ENCODE data around the gene ITIH1. TPM values are rescaled to one million over a fixed set of nuclear protein-coding genes. Genes with fewer than 3 reads are reported as not detected.
A peak's percentile ranks its signal among the peaks of the same experiment; 100 is the strongest.

Gene ITIH1
- total and polyA plus RNA-seq, 4 donors: 0.11 to 0.50 (median 0.35) TPM

DNA sequence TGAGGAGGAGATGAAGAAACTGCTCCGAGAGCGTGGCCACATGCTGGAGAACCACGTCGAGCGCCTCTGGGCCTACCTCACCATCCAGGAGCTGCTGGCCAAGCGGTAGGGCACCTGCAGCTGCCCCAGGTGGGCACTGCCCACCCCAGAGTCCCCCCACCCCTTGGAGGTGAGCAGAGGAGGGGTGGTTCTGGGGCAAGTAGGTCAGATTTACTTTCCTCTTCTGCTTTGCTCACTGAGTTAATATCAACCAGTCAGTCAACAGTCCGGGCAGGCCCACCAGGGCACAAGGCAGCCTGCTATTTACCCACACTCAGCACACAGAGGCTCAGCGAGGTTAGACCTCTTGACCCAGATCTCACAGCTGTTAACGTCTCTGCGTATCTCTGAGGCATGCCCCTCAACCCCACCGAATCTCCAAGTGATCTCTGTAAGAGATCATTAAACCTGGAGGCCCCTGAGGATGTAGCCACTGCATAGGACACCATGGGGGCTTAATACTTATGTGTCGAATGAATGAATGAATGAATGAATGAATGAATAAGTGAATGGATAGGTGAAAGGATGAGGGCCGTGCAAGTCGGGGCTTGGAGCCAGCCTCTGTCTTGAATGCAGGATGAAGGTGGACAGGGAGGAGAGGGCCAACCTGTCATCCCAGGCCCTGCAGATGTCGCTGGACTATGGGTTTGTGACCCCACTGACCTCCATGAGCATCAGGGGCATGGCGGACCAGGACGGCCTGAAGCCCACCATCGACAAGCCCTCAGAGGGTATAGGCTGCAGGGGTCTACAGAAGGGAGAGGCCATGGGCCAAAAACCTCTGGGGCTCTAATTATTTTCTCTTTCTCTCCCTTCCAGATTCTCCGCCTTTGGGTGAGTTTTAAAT, 9.2 kb downstream of the ITIH1 start:
- no peak for ATAC-seq (ENCODE audit: insufficient read depth, low FRiP score)
- Histone ChIP-seq H3K4me3 (no peak overlapping the region), H3K4me1 (ENCODE audit: control insufficient read depth in 5 of 5, insufficient read depth in 5 of 5, low read length in 5 of 5) (no peaks in the 10 kb centered on the region), H3K9ac (ENCODE audit: insufficient read depth in 1 of 2, low read length in 2 of 2) (no peak overlapping the region), H3K27ac (ENCODE audit: low read depth in 1 of 2, low read length in 1 of 2) (no peak overlapping the region), H3K27me3 (ENCODE audit: control insufficient read depth in 3 of 3, insufficient read depth in 3 of 3, low read length in 2 of 3) (peaks cover 0 to 2% (median 0%) of the 10 kb centered on the region in 3 donors), H3K9me3 (ENCODE audit: control insufficient read depth in 4 of 4, insufficient read depth in 3 of 4, low read length in 3 of 4) (no peaks in the 10 kb centered on the region), H3K36me3 (ENCODE audit: control insufficient read depth in 4 of 4, insufficient read depth in 4 of 4, low read length in 4 of 4) (no peaks in the 10 kb centered on the region)
- 85 to 92% methylated on average over 19 of the region's 19 CpGs for WGBS, 2 donors
- DNase-seq: peak in 1 of 3 donors; percentile 6
- TF ChIP-seq CTCF (IDR thresholded peaks at IDR 0.05; ENCODE audit: control extremely low read depth, extremely low read depth): no peak

GRCh38 chr3:52787246-52787645, 9.8 kb downstream of the ITIH1 start:
- no peak overlapping the region for H3K27ac ChIP-seq (ENCODE audit: low read depth in 1 of 2, low read length in 1 of 2)
- DNase-seq (no peak), ATAC-seq (ENCODE audit: insufficient read depth, low FRiP score) (no peak)
- no peak overlapping the region for H3K4me3 ChIP-seq
- H3K36me3 ChIP-seq (ENCODE audit: control insufficient read depth in 4 of 4, insufficient read depth in 4 of 4, low read length in 4 of 4): no peaks in the 10 kb centered on the region
- no peaks in the 10 kb centered on the region for H3K4me1 ChIP-seq (ENCODE audit: control insufficient read depth in 5 of 5, insufficient read depth in 5 of 5, low read length in 5 of 5)
- no peaks in the 10 kb centered on the region for H3K9me3 ChIP-seq (ENCODE audit: control insufficient read depth in 4 of 4, insufficient read depth in 3 of 4, low read length in 3 of 4)
- 82 to 90% methylated on average over 11 of the region's 11 CpGs for WGBS, 2 donors
- H3K9ac ChIP-seq (ENCODE audit: insufficient read depth in 1 of 2, low read length in 2 of 2): no peak overlapping the region
- no peaks in the 10 kb centered on the region for H3K27me3 ChIP-seq (ENCODE audit: control insufficient read depth in 3 of 3, insufficient read depth in 3 of 3, low read length in 2 of 3)
- no peak for TF ChIP-seq CTCF (IDR thresholded peaks at IDR 0.05; ENCODE audit: control extremely low read depth, extremely low read depth)

DNA sequence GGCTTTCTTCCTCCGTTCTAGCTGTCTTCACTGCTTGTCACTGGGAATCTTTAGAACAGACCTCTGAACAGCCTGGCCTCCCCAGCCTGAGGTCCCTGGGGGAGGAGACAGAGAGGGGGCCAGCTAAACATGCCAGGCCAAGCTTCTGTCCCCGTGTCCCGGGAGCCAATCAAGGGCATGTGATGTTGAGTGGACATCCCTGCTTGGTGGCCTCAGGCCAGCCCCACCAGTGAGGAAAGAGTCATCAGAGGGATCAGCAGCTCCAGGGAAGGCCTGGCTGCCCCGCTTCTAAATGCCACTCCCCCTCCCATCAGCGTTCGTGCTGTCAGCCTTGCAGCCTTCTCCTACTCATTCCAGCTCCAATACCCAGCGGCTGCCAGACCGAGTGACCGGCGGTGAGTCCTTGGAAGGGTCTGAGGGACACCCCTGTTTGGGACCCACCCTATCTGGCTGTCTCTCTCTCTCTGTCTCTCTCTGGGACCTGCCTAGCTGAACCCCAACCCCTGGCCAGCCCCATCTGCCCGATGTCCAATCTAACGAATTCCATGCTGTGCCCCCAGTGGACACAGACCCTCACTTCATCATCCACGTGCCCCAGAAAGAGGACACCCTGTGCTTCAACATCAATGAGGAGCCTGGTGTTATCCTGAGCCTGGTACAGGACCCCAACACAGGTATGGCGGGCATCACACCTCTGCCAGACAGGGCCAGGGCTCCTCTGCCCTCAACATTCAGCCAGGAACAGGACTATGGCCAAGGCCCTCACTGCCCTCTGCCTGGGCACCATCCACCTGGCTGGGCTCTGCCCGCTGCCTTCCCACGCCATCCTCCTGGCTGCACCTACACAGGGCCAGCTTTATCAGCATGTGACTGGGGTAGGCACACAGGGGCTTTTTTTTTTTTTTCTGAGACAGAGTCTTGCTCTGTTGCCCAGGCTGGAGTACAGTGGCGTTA, 10.6 kb downstream of the ITIH1 start:
- no peak overlapping the region for H3K4me3 ChIP-seq
- ATAC-seq (ENCODE audit: insufficient read depth, low FRiP score): no peak
- H3K36me3 ChIP-seq (ENCODE audit: control insufficient read depth in 4 of 4, insufficient read depth in 4 of 4, low read length in 4 of 4): no peaks in the 10 kb centered on the region
- no peaks in the 10 kb centered on the region for H3K4me1 ChIP-seq (ENCODE audit: control insufficient read depth in 5 of 5, insufficient read depth in 5 of 5, low read length in 5 of 5)
- no peaks in the 10 kb centered on the region for H3K9me3 ChIP-seq (ENCODE audit: control insufficient read depth in 4 of 4, insufficient read depth in 3 of 4, low read length in 3 of 4)
- peak in 1 of 3 donors; percentile 30 for DNase-seq
- WGBS, 2 donors: 75 to 85% methylated on average over 17 of the region's 17 CpGs
- no peak overlapping the region for H3K9ac ChIP-seq (ENCODE audit: insufficient read depth in 1 of 2, low read length in 2 of 2)
- H3K27me3 ChIP-seq (ENCODE audit: control insufficient read depth in 3 of 3, insufficient read depth in 3 of 3, low read length in 2 of 3): no peaks in the 10 kb centered on the region
- TF ChIP-seq CTCF (IDR thresholded peaks at IDR 0.05; ENCODE audit: control extremely low read depth, extremely low read depth): no peak
- no peak overlapping the region for H3K27ac ChIP-seq (ENCODE audit: low read depth in 1 of 2, low read length in 1 of 2)
